HG02973 (cell line): ENCODE results near the gene ACP7.
"Not testable (repeated sequence)": the region's sequence is repeated elsewhere in the genome, so short reads cannot be mapped to it uniquely, and the experiment has no call there.

ENCODE experiments used
- ATAC-seq: cut with Tn5 transposase; IDR thresholded peaks from one replicate; pipeline ENCODE4 v1.9.1; 2021; ENCODE audit warnings: moderate library complexity; ENCODE audit not compliant: unreplicated experiment

ACP7 gene

GRCh38 chr19:39077323-39077722 lies 6.8 kb upstream of the ACP7 start:
- no peak for ATAC-seq

DNA sequence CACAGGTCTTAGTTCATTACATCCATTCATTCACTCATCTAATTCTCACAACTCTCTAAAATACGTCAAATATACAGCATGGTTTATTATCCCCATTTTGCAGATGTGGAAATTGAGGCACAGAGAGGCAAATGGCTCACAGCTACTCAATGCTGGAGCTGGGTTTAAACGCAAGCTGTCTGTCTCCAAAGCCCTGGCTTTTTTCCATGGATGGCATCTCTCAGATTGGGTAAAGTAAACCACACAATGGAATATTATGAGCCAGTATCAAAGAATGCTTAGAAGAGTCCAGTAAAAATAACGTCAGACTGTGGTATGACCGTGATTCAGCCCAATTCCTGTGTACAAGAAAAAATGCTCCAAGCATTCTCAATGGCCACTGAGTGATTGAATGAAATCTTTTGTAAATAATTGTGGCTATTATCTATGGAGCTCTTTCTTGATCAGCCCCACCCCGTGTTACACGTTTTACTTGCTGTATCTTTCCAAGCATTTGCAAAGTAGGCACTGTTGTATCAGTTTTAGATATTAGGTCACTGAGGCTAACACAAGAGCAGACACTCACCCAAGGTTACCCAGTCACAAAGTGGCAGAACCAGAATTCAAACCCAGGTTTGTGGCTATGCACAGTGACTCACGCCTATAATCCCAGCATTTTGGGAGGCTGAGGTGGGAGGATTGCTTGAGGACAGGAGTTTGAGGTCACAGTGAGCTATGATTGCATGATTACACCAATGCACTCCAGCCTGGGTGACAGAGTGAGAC lies 5.5 kb upstream of the ACP7 start:
- no peak for ATAC-seq

DNA sequence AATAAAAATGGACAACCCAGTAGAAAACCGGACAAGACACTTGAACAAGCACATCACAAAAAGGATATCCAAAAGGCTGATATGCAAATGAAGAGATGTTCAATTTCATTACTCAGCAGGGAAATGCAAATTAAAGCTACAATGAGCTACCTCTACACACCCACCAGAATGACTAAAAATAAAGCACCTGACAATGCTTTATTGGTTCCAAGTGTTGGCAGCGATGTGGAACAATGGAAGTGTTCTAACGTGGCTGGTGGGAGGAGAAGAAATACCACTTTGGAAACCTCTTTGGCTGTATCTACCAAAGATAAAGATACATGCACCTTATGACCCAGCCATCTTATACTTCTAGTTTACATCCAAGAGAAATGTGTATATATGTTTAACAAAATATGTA lies 3.7 kb upstream of the ACP7 start:
- ATAC-seq = no peak

GRCh38 chr19:39082167-39082566 lies 2.0 kb upstream of the ACP7 start:
- no peak for ATAC-seq

DNA sequence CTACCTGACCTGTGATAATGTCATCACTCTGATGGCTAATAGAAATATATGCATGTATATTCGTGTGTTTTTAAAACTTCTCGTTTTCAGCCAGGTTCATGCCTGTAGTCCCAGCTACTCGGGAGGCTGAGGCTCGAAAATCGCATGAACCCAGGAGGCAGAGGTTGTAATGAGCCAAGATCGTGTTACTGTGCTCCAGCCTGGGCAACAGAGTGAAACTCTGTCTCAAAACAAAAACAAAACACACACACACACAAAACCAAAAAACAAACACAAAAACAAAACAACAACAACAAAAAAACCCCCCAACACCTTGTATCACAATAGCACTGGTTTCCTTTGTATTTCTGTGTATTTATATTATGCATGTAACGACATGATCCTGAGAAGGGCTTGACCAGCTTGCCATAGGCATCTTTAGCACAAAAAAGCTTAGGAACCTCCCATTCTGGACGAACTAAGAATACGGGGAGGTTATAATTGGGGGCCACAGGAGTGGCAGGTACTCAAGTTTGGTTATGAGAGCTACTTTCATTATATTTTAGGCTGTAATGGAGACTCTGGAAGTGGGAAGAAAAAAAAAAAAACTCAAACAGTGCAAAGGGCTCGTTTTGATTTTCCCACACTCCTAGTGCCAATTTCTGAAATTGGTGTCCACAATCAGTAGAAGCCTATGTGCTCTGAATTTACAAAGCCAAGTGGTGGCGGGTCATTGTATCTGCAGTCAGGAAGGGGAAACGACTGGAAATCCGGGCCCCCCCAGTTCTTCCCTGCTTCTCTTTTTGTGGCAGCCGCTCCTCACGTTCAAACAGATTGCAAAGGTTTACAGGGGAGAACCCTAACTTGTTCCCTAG lies 1.2 kb upstream of the ACP7 start:
- ATAC-seq = no peak

GRCh38 chr19:39083599-39083982 lies 577 bp upstream of the ACP7 start:
- no peak for ATAC-seq

DNA sequence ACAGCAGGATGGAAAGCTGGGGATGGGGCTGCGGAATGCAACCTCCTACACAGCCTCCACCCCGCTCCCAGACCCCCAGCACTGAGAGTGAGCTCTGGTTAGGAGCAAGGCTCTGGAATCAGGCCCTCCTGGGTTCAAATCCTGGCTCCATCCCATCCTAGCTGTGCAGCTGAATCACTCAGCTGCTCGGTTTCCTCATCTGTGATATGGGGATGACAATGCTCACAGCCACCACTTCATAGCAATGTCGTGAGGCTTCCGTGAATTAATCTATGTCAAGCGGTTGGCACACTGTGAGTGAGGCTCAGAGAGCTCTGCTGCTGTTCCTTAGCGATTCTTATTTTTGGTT lies 538 bp downstream of the ACP7 start:
- ATAC-seq = no peak

- ATAC-seq = no peak
Measured at GRCh38 chr19:39085392-39085791, 1.2 kb downstream of the ACP7 start.

DNA sequence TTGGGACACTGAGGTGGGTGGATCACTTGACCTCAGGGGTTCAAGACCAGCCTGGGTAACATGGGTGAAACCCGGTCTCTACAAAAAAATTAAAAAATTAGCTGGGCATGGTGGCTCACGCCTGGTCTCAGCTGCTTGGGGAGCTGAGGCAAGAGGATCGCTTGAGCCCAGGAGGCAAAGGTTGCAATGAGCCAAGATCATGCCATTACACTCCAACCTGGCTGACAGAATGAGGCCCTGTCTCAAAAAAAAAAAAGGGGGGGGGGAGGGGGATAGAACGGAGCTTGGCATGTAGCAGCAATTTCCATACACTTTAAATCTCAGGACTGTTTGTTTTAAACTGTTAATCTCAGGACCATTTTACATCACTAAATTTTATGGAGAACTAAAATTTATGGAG lies 2.2 kb downstream of the ACP7 start:
- no peak for ATAC-seq

DNA sequence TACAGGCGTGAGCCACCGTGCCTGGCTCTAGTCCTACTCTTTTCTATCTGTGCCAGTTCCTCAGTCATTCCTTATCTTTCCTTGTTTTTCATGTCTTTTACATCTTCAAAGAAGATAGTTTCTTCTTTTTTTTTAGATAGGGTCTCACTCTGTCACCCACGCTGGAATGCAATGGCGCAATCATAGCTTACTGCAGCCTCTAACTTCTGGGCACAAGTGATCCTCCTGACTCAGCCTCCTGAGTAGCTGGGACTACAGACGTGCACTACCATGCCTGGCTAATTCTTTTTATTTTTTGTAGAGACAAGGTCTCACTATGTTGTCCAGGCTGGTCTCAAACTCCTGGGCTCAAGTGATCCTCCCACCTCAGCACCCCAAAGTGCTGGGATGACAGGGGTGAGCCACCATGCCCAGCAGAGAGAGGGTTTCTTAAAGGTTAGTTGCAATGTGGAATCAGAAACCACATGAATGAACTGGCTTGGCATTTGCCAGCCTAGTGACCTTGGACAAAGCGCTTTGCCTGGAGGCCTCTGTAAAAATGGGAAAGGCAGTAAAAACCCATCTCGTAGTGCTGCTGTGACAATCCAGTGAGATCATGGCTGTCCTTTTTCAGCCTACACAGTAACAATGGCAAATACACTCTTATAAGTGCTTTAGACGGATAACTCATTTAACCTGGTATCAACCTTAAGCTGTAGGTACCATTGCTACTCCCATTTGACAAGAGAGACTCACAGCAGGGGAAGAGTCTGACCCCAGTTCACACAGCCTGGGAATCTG lies 3.9 kb downstream of the ACP7 start:
- ATAC-seq = no peak

GRCh38 chr19:39090016-39090415 lies 5.8 kb downstream of the ACP7 start:
- ATAC-seq = not testable (repeated sequence)

DNA sequence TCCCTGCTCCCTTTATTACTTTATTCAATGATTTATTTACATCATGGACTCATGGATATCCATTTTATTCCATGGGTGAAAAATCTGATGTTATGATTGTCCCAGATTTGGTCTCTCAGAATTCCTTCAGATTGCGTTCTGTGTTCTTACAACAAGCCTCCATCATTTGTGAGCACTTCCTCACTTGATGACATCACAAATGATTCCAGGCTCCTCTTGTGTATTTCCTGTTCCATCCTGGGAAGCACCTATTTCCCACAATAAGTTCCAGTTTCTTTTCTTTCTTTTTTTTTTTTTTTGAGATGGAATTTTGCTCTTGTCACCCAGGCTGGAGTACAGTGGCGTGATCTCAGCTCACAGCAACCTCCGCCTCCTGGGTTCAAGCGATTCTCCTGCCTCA lies 6.7 kb downstream of the ACP7 start:
- no peak for ATAC-seq

DNA sequence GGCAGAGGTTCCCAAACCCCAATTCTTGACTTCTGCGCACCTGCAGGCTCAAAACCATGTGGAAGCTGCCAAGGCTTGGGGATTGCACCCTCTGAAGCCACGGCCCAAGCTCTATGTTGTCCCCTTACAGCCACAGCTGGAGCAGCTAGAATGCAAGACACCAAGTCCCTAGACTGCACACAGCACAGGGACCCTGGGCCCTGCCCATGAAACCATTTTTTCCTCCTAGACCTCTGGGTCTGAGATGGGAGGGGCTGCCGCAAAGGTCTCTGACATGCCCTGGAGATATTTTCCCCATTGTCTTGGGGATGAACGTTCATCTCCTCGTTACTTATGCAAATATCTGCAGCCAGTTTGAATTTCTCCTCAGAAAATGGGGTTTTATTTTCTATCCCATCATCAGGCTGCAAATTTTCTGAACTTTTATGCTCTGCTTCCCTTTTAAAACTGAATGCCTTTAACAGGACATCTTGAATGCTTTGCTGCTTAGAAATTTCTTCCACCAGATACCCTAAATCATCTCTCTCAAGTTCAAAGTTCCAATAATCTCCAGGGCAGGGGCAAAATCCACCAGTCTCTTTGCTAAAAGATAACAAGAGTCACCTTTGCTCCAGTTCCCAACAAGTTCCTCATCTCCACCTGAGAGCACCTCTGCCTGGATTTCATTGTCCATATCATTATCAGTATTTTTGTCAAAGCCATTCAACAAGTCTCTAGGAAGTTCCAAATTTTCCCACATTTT lies 11.8 kb downstream of the ACP7 start:
- not testable (repeated sequence) for ATAC-seq

DNA sequence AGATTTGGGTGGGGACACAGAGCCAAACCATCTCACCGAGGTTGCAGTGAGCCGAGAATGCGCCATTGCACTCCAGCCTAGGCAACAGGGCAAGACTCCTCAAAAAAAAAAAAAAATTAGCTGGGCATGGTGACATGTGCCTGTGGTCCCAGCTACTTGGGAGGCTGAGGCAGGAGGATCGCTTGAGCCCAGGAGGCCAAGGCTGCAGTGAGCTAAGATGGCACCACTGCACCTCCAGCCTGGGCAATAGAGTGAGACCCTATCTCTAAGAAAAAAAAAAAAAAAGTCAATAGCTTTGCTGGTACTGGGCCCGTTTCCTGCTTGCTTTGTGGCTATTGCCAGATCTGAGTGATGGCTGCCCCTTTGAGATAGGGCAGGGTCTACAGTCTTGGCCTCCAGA lies 13.1 kb downstream of the ACP7 start:
- no peak for ATAC-seq

GRCh38 chr19:39097721-39098120 lies 13.6 kb downstream of the ACP7 start:
- no peak for ATAC-seq

DNA sequence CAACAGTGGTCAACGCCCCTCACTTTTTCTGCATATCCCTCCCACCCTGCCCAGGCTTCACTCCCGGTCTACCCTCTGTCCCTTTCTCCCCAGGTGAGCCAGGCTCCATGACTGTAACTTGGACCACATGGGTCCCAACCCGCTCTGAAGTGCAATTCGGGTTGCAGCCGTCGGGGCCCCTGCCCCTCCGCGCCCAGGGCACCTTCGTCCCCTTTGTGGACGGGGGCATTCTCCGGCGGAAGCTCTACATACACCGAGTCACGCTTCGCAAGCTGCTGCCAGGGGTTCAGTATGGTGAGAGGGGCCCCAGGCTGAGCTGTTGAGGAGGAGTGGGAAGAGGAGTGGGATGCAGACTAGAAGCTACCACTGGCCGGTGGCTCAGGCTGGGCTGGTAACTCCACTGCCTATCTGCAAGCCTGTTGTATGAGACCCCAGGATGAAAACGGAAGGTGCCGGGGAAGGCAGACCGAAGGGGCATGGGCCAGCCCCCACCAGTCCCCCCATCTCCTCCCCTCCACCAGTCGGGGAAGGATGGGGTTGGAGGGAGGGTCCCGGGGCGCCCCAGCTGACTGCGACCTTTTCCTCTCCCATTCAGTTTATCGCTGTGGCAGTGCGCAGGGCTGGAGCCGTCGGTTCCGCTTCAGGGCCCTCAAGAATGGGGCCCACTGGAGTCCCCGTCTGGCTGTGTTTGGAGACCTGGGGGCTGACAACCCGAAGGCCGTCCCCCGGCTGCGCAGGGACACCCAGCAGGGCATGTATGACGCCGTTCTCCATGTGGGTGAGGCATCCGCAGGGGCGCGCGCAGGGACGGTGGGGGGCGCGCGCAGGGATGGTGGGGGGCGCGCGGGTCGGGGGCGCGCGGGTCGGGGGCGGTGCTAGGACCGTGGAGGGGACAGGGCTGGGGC lies 14.4 kb downstream of the ACP7 start:
- ATAC-seq = no peak

DNA sequence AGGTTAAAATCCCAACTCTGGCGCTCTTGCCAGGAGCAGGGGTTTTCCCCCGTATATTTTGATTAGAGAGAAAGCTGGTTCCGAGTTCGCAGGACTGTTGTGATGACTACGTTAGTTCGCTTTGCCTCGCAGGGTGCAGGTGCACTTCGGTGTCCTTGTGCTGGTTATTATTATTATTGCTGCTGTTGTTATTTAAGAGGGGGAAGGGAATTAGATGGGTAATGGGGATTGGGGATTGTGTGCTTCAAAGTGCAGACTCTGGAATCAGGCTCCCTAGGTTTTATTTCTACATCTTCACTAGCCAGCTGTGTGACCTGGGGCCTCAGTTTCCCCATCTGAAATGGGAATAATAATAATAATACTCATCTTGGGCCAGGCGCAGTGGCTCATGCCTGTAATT lies 15.2 kb downstream of the ACP7 start:
- ATAC-seq = no peak

DNA sequence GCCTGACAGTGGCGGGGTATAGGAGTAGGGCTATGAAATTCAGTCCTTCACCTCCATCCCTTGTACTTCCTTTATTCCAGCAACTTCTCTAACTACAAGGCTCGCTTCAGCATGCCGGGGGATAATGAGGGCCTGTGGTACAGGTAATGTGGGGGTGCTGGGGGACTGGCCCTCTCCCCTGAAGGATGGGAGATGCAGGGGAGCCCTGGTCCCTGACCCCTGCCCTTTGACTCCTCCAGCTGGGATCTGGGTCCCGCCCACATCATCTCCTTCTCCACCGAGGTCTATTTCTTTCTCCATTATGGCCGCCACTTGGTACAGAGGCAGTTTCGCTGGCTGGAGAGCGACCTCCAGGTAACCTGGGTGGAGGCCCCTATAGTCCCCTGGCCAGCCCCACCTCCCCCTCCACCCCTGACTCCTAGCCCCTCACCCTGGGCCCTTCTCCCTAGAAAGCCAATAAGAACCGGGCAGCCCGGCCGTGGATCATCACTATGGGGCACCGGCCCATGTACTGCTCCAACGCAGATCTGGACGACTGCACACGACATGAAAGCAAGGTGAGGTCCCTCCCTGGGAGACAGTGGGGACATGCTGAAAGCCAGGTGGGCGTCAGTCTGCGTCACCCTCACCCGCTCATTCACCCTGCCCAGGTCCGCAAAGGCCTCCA lies 16.5 kb downstream of the ACP7 start:
- no peak for ATAC-seq

- no peak for ATAC-seq
Measured at GRCh38 chr19:39103151-39103550, 19.0 kb downstream of the ACP7 start.
